ENCODE data around the gene PDCL2. TPM values are rescaled to one million over a fixed set of nuclear protein-coding genes. Genes with fewer than 3 reads are reported as not detected.
"Not testable (repeated sequence)": the region's sequence is repeated elsewhere in the genome, so short reads cannot be mapped to it uniquely, and the experiment has no call there.

PDCL2 gene
- total RNA-seq, 2 donors from 2014 or later, result not detected

DNA sequence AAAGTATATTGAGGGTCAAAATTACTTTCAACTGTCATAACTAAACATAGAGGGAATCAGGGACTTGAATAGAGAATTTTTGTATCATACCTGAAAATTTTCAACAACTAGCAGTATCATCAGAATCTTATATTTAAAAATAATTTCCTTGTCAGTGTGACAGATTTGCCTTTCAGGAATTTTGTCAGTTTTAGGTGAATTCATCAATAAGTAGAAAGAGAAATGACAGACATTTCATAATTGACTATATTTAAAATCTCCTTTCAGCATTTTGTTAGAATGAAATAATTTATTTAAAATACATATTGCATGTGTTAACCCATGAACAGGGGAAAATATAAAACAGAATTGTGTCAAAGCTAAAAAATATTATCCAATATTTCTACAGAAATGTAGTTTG lies 8.6 kb upstream of the PDCL2 start:
- intact Hi-C loops (cut with DNase I), result no loop called here
- DNase-seq (ENCODE audit: low spot score), result no peak

DNA sequence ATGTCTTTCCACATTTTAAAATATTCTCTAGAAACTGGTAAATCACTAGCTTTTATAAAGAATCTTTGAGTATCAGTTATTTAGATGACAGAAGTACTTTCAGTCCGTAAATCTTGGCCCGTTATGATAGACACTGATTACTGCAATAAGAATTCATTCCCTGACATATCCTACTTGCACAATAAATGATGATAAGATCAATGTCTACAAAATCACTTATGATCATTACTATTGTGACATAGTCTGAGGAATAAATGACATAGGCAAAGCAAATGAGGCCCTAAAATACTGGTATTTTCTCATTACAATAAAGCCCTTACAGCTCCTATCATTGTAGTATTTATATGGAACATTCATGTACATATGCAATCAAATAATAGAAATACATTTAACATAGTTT lies 6.6 kb upstream of the PDCL2 start:
- no peak for DNase-seq (ENCODE audit: low spot score)
- intact Hi-C loops (cut with DNase I), result no loop called here

- intact Hi-C loops (cut with DNase I), result no loop called here
Observed at GRCh38 chr4:55588160-55588559, 3.9 kb downstream of the PDCL2 start.

GRCh38 chr4:55582773-55583172 lies 9.3 kb downstream of the PDCL2 start:
- intact Hi-C loops (cut with DNase I), result not testable (repeated sequence)

More at GRCh38 chr4:55588160-55588559, 3.9 kb downstream of the PDCL2 start:
- DNase-seq (ENCODE audit: low spot score), result no peak

DNA sequence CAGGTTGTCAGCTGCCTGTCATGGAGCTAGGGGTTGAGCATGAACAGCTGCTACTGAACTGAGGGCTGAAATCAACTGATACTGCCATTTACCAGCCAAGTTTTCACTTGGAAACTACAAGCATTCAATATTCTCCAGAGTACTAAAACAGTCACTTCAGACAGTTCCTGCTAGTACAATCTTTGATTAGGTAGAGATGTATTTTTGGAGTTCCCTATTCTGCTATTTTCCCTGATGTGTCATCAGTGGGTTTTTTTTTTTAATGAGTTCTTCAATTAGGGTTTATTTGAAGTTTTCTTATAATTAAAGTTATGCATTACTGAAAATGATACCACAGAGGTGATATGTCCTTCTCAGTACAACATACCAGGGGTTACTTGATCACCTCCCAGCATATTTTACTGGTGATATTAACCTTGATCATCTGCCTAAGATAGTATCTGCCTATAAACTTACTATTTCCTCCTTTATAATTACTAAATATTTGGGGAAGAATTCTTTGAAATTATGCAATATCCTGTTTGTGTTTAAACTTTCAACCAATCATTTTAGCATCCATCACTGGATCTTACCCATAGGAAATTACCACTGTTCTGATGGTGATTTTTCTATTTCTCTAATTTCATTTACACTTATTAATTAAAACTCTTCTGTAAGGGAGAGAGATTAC lies 13.6 kb downstream of the PDCL2 start:
- no peak for DNase-seq (ENCODE audit: low spot score)
- intact Hi-C loops (cut with DNase I), result no loop called here

More at GRCh38 chr4:55582773-55583172, 9.3 kb downstream of the PDCL2 start:
- DNase-seq (ENCODE audit: low spot score), result not testable (repeated sequence)

- DNase-seq (ENCODE audit: low spot score), result no peak
- intact Hi-C loops (cut with DNase I), result no loop called here
Observed at GRCh38 chr4:55575513-55575912, 16.5 kb downstream of the PDCL2 start.

DNA sequence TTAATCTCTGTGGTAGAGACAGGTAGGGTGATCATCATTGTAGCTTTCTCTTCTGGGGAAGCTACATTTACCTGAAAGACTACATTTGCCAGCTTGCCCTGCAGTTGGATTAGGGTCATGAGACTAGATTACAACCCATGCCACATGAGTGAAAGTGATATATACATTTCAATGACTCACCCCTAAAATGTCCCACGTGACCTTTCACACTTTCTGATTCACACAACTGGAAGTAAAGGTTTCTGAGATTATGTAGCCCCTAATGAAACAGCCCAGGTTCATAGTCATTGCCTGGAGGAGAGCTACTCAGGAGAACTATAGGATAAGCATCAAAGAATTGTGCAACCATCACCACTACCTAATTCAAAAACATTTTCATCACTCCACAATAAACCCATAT lies 17.8 kb downstream of the PDCL2 start:
- intact Hi-C loops (cut with DNase I), result no loop called here
- DNase-seq (ENCODE audit: low spot score), result no peak

GRCh38 chr4:55571806-55572205 lies 20.2 kb downstream of the PDCL2 start:
- intact Hi-C loops (cut with DNase I), result no loop called here
- no peak for DNase-seq (ENCODE audit: low spot score)

GRCh38 chr4:55568905-55569504 lies 23.0 kb downstream of the PDCL2 start:
- intact Hi-C loops (cut with DNase I), result no loop called here
- DNase-seq (ENCODE audit: low spot score), result no peak

DNA sequence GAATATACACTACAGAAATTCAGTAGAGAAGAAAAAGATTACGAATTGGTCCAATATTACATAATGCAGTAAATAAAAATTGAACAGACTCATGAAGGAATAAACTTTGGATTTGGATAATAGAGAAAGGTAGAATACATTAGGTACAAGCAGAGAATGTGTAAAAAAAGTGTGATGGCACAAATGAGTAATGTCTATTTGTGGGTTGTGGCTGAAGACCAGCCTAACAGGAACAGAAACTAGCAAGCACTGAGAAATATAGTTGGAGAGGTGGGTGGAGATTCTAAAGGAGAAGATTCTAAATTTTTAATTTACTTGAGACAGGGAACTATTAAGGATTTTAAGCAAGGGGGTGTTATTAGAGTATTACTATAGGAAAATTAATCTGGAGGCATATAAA lies 30.2 kb downstream of the PDCL2 start:
- intact Hi-C loops (cut with DNase I), result no loop called here
- no peak for DNase-seq (ENCODE audit: low spot score)

DNA sequence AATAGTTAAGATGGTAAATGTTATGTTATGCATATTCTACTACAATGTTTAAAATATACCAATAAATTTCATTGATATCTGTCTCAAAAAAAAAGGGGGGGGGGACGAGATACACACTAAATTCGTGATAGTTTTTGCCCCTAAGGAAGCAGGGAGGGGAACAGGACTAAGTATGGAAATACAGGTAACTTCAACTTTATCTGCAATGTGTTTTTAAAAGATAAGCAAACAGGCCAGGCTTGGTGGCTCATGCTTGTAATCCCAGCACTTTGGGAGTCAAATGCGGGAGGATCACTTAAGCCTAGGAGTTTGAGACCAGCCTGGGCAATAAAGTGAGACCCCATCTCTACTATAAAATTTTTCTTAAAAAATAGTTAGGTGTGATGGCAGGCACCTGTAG lies 31.9 kb downstream of the PDCL2 start:
- no peak for DNase-seq (ENCODE audit: low spot score)
- intact Hi-C loops (cut with DNase I), result no loop called here

DNA sequence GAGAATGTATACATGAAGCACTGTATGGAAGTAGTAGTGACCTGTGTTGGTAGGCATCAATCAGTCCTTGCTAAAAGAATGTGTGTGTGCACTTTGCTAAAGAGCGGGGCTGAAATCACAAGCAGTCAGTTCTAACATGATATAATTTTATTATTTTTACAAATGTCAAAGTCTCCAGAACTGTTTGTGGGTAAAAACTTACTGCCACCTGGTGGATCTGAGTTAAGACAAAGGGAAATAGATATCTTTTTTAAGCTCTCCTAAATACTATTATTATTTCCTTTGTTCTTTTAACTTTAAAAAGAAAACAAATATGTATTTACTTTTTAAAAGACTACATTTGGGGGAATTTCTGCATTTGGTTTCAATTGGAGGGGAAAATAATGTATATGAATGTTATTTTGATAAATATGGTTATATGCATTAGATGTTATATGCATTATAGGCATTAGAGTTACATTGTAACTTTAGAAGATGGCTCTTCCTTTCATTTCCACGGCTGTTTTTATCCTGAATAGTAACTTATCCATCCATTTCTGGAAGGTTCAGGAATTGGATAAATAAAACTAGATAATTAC lies 37.5 kb downstream of the PDCL2 start:
- intact Hi-C loops (cut with DNase I), result loop anchor here in 1 of 2 donors (5.0 kb wide), 1 partner anchor 512 kb away; no protein-coding TSS in a partner anchor

DNA sequence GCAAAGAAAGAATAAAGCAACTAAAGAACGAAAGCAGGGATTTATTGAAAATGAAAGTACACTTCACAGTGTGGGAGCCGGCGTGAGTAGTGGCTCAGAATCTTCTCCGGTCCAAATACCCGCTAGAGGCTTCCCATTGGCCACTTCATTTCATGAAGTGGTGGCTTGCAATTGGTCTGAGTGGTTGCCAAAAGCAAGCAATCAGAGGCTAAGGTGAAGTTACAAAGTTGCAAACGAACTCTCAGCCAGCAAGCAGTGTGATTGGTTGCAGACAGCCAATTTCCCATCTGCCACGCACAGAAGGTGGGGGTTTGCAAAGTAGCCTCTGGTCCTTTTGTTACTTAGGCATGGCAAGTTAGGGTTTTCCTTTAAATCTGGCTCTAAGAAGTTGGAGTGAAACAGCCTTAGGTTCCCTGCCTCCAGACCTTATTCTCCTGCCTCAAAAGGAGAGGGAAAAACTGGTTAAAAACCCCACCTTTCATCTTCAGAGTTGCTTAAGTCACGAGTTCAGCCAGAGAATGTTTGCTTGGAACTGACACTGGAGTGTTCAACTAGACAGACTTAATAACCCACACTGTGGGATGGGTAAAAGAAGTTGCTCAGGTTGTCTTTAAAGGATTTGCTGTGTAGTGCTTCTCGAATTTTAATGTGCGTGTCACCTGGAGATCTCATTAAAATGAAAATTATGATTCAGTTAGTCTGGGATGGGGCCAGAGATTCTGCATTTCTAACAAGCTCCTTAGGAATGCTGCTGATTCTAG lies 38.4 kb downstream of the PDCL2 start:
- intact Hi-C loops (cut with DNase I), result loop anchor here in 1 of 2 donors (5.0 kb wide), 1 partner anchor 511 kb away; no protein-coding TSS in a partner anchor
- DNase-seq (ENCODE audit: low spot score), result no peak

More for the DNA sequence above, 37.5 kb downstream of the PDCL2 start:
- no peak for DNase-seq (ENCODE audit: low spot score)

GRCh38 chr4:55551964-55552363 lies 40.1 kb downstream of the PDCL2 start:
- intact Hi-C loops (cut with DNase I), result loop anchor here in 1 of 2 donors (5.0 kb wide), 1 partner anchor 510 kb away; no protein-coding TSS in a partner anchor
- DNase-seq (ENCODE audit: low spot score), result not testable (repeated sequence)

GRCh38 chr4:55549888-55550287 lies 42.2 kb downstream of the PDCL2 start:
- intact Hi-C loops (cut with DNase I), result loop anchor here (5.0 to 10.0 kb wide), 3 partner anchors 195 to 508 kb away; partner anchors contain the start of gene SRD5A3 (in 1 of the 2)
- DNase-seq (ENCODE audit: low spot score), result no peak

DNA sequence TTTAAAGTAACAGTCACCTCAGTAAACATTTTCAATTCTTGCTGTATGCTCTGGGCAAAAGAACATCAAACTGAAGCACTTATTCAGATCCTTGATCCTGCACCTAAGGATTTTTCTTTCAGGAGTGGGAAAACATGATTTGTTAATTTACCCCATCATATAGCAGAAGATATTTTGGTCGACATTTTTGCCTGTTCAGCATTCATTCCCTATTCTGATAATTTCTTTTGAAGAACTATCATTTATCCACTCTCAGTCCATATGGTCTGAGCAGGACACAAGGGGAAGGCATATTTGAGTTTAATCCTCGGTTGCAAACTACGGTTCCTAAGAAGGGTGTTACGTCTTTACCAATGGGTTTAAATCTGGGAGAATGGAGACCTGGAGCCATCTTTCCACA lies 44.1 kb downstream of the PDCL2 start:
- DNase-seq (ENCODE audit: low spot score), result no peak
- intact Hi-C loops (cut with DNase I), result loop anchor here (5.0 to 10.0 kb wide), 2 partner anchors 193 to 201 kb away; partner anchors contain the start of gene SRD5A3 (in 1 of the 2)

DNA sequence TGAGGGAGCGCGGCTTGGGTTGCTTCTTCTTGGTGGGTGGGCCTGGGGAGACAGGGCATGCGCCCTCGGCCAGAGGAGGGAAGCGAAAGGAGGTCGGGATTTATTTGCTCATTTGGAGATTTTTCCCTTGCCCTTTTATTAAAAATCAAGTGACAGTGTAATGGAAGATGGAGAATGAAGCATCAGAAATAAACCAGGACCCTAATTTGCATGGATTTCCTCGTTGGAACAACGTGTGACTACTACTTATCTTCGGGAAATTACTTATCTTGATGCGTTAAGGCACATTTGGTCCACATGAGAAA lies 44.6 kb downstream of the PDCL2 start:
- DNase-seq (ENCODE audit: low spot score), result no peak
- intact Hi-C loops (cut with DNase I), result loop anchor here (5.0 to 10.0 kb wide), 2 partner anchors 193 to 200 kb away; partner anchors contain the start of gene SRD5A3 (in 1 of the 2)

- intact Hi-C loops (cut with DNase I), result loop anchor here (5.0 to 10.0 kb wide), 2 partner anchors 192 to 200 kb away; partner anchors contain the start of gene SRD5A3 (in 1 of the 2)
- peak; percentile 96 for DNase-seq (ENCODE audit: low spot score)
Observed at GRCh38 chr4:55546756-55547465, 45.1 kb downstream of the PDCL2 start, which contains the start of gene CLOCK. CLOCK (minus strand) TSS chr4:55546909; CDS start chr4:55482785, 64,124 bp downstream.

GRCh38 chr4:55546506-55546755 lies 45.6 kb downstream of the PDCL2 start:
- intact Hi-C loops (cut with DNase I), result loop anchor here (5.0 to 10.0 kb wide), 2 partner anchors 192 to 199 kb away; partner anchors contain the start of gene SRD5A3 (in 1 of the 2)
- no peak for DNase-seq (ENCODE audit: low spot score)
